HG03571 (cell line): ENCODE data around the gene UGT8.

Source experiments
- ATAC-seq: cut with Tn5 transposase; IDR thresholded peaks from one replicate; pipeline ENCODE4 v1.9.1; 2021; ENCODE audit not compliant: unreplicated experiment

The UGT8 gene

GRCh38 chr4:114688059-114688458 is 89.5 kb downstream of the UGT8 start:
- no peak for ATAC-seq

GRCh38 chr4:114690571-114690970 is 92.0 kb downstream of the UGT8 start:
- no peak for ATAC-seq

GRCh38 chr4:114691865-114692264 is 93.3 kb downstream of the UGT8 start:
- ATAC-seq, result peak; percentile 80

GRCh38 chr4:114692958-114693357 is 94.4 kb downstream of the UGT8 start:
- no peak for ATAC-seq

- ATAC-seq, result no peak
These were observed 96.2 kb downstream of the UGT8 start for GRCh38 chr4:114694770-114695169.

GRCh38 chr4:114698231-114698630 is 99.6 kb downstream of the UGT8 start:
- ATAC-seq, result no peak

GRCh38 chr4:114701491-114701890 is 102.9 kb downstream of the UGT8 start:
- ATAC-seq, result no peak

GRCh38 chr4:114717432-114717831 is 118.8 kb downstream of the UGT8 start:
- ATAC-seq, result no peak

GRCh38 chr4:114725066-114725465 is 126.5 kb downstream of the UGT8 start:
- no peak for ATAC-seq

- no peak for ATAC-seq
These were observed 128.9 kb downstream of the UGT8 start for GRCh38 chr4:114727461-114727860.
